ENCODE measurements around the gene TRAF3IP1.

DNA sequence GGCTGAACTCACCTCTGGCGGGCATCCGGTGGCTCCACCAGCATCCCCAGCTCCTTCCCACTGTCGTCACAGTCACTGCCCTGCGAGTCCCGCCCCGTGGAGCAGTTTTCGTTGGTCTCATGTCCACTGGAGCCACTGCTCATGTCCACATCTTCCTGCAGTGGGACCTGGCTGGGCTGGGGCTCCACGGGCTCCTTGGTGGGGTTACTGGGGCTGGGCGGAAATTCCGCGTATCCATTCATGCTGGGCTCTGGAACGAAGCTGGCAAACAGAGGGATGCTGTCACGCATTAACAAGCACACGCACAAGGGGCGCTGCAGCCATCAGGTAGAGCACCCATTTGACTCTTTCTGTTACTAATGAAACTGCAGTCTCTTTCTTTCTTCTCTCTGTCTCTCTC is 42.6 kb upstream of the TRAF3IP1 start:
- TF ChIP-seq, protein P1, sequence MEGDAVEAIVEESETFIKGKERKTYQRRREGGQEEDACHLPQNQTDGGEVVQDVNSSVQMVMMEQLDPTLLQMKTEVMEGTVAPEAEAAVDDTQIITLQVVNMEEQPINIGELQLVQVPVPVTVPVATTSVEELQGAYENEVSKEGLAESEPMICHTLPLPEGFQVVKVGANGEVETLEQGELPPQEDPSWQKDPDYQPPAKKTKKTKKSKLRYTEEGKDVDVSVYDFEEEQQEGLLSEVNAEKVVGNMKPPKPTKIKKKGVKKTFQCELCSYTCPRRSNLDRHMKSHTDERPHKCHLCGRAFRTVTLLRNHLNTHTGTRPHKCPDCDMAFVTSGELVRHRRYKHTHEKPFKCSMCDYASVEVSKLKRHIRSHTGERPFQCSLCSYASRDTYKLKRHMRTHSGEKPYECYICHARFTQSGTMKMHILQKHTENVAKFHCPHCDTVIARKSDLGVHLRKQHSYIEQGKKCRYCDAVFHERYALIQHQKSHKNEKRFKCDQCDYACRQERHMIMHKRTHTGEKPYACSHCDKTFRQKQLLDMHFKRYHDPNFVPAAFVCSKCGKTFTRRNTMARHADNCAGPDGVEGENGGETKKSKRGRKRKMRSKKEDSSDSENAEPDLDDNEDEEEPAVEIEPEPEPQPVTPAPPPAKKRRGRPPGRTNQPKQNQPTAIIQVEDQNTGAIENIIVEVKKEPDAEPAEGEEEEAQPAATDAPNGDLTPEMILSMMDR (IDR thresholded peaks at IDR 0.05): peak; percentile 53
- TF ChIP-seq EZH2phosphoT487 (IDR thresholded peaks at IDR 0.05) (no peak), EZH2 (IDR thresholded peaks at IDR 0.05) (no peak)
